Peyer's patch (tissue), 4 donors: ENCODE results near the gene KLHL29.

Source experiments
- POLR2A ChIP-seq, 2 donors: fragments of 450-650 bp; IDR thresholded peaks; one replicate each; pipeline ENCODE4 v1.5.1; 2017; ENCODE audit warnings: antibody characterized with exemption in 2 of 2, mild to moderate bottlenecking in 2 of 2, moderate library complexity in 2 of 2
- TF ChIP-seq, protein P1 (sequence below), 6 experiments: fragments of 450-650 bp in 4 of 6; fragments of 200-600 bp in 2 of 6; sonication (generic) in 1 of 6; IDR thresholded peaks; one replicate each; pipeline ENCODE4 v1.5.1; 2017 to 2019; ENCODE audit warnings: antibody characterized with exemption in 6 of 6, mild to moderate bottlenecking in 3 of 6, moderate library complexity in 1 of 6

DNA sequence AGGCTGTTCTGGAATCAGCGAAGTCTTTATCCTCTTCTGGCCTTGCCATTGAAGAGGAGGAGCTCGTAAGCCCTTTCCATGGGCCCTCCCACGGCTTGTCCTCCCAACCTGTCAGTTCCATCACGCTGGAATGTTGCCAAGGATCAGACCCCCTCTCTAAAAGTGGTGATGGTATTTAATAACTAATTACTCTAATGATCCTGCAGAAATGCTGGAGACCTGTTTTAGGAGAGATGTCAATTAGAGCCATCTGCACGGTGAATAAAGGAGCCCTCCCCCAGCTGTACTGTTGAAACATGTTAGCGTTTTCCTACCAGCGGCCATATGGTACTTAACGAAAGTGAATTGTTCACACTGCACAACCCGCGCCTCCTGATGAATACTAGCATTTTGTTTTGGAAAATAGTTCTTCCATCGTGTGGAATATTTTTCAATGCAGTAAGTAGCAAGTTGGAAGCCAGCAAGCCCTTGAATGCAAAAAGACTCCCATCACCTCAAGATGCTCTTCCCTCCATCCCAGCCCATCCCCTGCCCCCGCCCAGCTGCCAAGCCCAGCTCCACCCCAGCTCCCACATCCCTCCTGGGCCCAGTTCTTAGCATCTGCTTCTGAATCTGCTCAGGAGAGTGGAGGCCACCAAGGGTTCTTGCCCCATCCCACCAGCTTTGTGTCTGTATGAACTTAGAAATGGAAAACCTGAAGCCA, 145.4 kb downstream of the KLHL29 start:
- TF ChIP-seq, protein P1, sequence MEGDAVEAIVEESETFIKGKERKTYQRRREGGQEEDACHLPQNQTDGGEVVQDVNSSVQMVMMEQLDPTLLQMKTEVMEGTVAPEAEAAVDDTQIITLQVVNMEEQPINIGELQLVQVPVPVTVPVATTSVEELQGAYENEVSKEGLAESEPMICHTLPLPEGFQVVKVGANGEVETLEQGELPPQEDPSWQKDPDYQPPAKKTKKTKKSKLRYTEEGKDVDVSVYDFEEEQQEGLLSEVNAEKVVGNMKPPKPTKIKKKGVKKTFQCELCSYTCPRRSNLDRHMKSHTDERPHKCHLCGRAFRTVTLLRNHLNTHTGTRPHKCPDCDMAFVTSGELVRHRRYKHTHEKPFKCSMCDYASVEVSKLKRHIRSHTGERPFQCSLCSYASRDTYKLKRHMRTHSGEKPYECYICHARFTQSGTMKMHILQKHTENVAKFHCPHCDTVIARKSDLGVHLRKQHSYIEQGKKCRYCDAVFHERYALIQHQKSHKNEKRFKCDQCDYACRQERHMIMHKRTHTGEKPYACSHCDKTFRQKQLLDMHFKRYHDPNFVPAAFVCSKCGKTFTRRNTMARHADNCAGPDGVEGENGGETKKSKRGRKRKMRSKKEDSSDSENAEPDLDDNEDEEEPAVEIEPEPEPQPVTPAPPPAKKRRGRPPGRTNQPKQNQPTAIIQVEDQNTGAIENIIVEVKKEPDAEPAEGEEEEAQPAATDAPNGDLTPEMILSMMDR (IDR thresholded peaks at IDR 0.05) = no peak
- TF ChIP-seq POLR2A (IDR thresholded peaks at IDR 0.05) = no peak
